Measurements from ENCODE around the gene RAD9A.
A peak's percentile ranks its signal among the peaks of the same experiment; 100 is the strongest.

Gene RAD9A

DNA sequence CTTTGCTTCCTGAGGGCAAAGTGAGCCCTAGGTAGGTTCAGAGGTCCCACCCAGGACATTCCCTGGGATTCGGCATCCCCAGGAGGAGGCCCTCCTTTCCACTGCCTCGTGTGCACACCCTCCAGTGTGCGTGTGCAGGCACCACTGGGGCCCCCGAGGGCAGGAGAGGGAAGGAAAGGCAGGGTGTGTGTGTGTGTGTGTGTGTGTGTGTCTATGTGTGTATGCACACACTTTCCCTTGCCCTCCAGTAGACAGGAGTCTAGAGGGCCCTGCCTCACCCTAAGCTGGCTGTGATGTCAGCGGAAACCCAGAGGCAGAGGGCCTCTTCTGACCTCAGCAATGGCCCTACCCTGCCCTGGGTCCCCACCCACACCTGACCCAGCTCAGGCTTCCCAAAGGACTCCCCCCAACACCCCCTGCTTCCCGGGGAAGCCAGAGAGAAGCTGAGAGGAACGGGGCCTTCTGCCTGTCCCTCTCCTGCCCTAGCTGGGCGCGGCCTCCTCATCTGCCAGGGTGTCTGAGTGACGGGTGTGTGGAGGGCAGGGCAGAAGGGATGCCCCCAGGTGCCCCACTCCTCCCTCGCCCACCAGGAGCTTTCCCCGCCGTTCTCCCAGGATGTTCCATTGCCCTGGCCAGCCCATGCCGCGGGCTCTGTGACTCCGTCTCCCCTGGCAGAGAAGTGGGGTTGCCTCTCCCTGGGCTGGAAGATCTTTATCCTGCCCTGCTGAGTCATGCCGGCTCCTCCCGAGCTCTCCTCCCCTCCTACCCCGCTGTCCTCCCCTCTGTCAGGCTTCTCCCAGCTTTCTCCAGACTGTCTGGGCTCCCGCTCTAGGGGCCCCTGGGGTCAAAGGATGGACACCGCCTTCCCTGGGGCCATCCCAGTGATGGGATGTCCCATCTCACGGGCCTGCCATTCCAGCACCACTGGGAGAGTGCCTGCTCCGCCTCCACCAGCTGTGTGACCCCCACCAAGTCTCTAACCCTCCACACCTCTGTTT lies 12.4 kb upstream of the RAD9A start:
- peak; percentile 65 for ATAC-seq

DNA sequence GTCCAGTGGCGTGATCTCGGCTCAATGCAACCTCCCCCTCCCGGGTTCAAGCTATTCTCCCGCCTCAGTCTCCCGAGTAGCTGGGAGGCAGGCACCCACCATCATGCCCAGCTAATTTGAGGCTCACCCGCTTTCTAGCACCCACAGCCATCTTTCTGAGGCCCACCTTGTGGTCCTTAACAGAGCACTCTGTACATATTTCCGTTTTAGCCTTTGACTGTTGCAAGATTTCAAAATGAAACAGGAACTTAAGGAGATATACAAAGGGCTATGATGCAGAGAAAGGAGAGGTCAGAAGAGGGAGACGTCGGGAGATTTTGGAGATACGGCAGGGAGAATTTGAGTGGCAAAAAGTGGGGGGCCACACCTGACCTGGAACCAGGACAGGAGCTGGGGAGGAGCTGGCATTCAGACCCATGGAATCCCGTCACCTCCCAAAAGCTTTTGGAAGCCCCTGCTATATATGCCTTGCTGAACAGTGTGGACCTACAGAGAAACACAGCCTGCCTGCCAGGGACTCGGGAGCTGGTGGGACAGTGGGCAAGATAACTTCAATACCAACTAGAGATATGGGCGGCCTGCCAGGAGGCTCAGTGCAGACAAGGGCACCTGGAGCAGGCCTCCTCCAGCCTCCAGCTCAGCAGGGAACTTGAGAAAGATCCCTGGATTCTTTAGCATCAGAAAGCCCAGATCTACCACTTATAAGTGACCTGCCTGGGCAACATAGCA lies 10.4 kb upstream of the RAD9A start:
- TF ChIP-seq, protein P1, sequence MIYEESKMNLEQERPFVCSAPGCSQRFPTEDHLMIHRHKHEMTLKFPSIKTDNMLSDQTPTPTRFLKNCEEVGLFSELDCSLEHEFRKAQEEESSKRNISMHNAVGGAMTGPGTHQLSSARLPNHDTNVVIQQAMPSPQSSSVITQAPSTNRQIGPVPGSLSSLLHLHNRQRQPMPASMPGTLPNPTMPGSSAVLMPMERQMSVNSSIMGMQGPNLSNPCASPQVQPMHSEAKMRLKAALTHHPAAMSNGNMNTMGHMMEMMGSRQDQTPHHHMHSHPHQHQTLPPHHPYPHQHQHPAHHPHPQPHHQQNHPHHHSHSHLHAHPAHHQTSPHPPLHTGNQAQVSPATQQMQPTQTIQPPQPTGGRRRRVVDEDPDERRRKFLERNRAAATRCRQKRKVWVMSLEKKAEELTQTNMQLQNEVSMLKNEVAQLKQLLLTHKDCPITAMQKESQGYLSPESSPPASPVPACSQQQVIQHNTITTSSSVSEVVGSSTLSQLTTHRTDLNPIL (CRISPR knock-in tag; IDR thresholded peaks at IDR 0.05; ENCODE audit: low read depth): no peak
- TF ChIP-seq, protein P2, sequence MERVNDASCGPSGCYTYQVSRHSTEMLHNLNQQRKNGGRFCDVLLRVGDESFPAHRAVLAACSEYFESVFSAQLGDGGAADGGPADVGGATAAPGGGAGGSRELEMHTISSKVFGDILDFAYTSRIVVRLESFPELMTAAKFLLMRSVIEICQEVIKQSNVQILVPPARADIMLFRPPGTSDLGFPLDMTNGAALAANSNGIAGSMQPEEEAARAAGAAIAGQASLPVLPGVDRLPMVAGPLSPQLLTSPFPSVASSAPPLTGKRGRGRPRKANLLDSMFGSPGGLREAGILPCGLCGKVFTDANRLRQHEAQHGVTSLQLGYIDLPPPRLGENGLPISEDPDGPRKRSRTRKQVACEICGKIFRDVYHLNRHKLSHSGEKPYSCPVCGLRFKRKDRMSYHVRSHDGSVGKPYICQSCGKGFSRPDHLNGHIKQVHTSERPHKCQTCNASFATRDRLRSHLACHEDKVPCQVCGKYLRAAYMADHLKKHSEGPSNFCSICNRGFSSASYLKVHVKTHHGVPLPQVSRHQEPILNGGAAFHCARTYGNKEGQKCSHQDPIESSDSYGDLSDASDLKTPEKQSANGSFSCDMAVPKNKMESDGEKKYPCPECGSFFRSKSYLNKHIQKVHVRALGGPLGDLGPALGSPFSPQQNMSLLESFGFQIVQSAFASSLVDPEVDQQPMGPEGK (CRISPR knock-in tag; IDR thresholded peaks at IDR 0.05; ENCODE audit: borderline replicate concordance): no peak
- TF ChIP-seq ZFP3 (CRISPR knock-in tag; IDR thresholded peaks at IDR 0.05): no peak
- no peak for TF ChIP-seq ZNF70 (CRISPR knock-in tag; IDR thresholded peaks at IDR 0.05)
- TF ChIP-seq ESRRG (CRISPR knock-in tag; IDR thresholded peaks at IDR 0.05): no peak
- TF ChIP-seq CSDC2 (CRISPR knock-in tag; IDR thresholded peaks at IDR 0.05): no peak
- no peak for TF ChIP-seq ISL1 (CRISPR knock-in tag; IDR thresholded peaks at IDR 0.05)
- TF ChIP-seq, protein P3, sequence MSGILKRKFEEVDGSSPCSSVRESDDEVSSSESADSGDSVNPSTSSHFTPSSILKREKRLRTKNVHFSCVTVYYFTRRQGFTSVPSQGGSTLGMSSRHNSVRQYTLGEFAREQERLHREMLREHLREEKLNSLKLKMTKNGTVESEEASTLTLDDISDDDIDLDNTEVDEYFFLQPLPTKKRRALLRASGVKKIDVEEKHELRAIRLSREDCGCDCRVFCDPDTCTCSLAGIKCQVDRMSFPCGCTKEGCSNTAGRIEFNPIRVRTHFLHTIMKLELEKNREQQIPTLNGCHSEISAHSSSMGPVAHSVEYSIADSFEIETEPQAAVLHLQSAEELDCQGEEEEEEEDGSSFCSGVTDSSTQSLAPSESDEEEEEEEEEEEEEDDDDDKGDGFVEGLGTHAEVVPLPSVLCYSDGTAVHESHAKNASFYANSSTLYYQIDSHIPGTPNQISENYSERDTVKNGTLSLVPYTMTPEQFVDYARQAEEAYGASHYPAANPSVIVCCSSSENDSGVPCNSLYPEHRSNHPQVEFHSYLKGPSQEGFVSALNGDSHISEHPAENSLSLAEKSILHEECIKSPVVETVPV (CRISPR knock-in tag; IDR thresholded peaks at IDR 0.05): no peak
- TF ChIP-seq ARNTL (CRISPR knock-in tag; IDR thresholded peaks at IDR 0.05; ENCODE audit: borderline replicate concordance, low read depth): no peak
- no peak for TF ChIP-seq ZC3H10 (CRISPR knock-in tag; IDR thresholded peaks at IDR 0.05)
- TF ChIP-seq GLIS3 (CRISPR knock-in tag; IDR thresholded peaks at IDR 0.05): no peak
- TF ChIP-seq ZNF8 (CRISPR knock-in tag; IDR thresholded peaks at IDR 0.05): no peak
- TF ChIP-seq TOX (CRISPR knock-in tag; IDR thresholded peaks at IDR 0.05; ENCODE audit: borderline replicate concordance): no peak
- TF ChIP-seq TCF4 (CRISPR knock-in tag; IDR thresholded peaks at IDR 0.05; ENCODE audit: borderline replicate concordance): no peak
- TF ChIP-seq BACH2 (CRISPR knock-in tag; IDR thresholded peaks at IDR 0.05; ENCODE audit: borderline replicate concordance): no peak
- no peak for ATAC-seq

More for the DNA sequence above, 12.4 kb upstream of the RAD9A start:
- TF ChIP-seq ESRRG (CRISPR knock-in tag; IDR thresholded peaks at IDR 0.05): no peak
- no peak for TF ChIP-seq ISL1 (CRISPR knock-in tag; IDR thresholded peaks at IDR 0.05)
- no peak for TF ChIP-seq ZNF565 (CRISPR knock-in tag; conservative IDR thresholded peaks at IDR 0.05; ENCODE audit: low read depth)
- TF ChIP-seq, protein P2 (CRISPR knock-in tag; IDR thresholded peaks at IDR 0.05; ENCODE audit: borderline replicate concordance): no peak
- TF ChIP-seq ZNF8 (CRISPR knock-in tag; IDR thresholded peaks at IDR 0.05): no peak
- no peak for TF ChIP-seq PPARA (CRISPR knock-in tag; IDR thresholded peaks at IDR 0.05; ENCODE audit: borderline replicate concordance)
- TF ChIP-seq SNAI2 (CRISPR knock-in tag; IDR thresholded peaks at IDR 0.05): no peak

DNA sequence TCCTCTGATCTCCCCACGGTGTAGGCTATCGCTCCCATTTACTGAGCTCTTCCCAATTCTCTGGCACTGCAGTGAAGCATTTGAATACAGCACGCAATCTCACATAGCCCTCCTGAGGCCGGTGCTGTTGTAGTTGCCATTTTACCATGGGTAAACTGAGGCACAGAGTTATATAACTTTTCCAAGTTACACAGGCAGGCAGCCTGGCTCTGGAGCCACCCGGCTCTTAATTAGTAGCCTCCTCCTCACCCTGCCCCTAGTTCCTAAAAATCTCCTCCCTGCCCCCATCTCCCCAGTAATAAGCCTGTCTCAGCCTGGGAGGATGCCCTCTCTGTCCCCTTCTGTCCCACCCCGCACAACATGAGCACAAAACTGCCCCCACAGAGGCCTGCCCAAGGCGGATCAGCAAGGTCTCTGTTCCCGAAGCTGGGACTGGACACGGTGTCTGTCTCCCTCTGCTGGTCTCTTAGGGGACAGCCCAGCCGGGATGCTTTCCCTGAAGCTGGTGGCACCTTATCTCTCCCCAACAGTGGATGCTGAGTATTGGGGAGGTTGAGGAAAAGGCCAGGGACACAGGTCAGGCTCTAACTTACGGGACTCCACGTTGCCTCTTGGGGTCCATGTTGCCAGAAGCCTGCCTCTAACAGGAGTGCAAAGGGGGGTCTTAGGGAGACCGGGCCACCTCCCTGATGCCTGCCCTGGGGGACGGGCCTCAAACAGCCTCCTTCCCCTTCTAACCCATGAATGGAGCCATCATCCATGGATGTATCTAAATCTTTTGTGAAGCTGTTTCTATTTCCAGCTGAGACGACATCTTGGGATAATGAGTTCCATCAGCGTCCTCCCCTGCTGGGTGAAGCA lies 9.3 kb upstream of the RAD9A start:
- peak; percentile 79 for ATAC-seq
- no peak for TF ChIP-seq OSR1 (CRISPR knock-in tag; IDR thresholded peaks at IDR 0.05)
- TF ChIP-seq ISL1 (CRISPR knock-in tag; IDR thresholded peaks at IDR 0.05): no peak
- no peak for TF ChIP-seq BACH2 (CRISPR knock-in tag; IDR thresholded peaks at IDR 0.05; ENCODE audit: borderline replicate concordance)
- no peak for TF ChIP-seq TCF4 (CRISPR knock-in tag; IDR thresholded peaks at IDR 0.05; ENCODE audit: borderline replicate concordance)
- no peak for TF ChIP-seq SNAI2 (CRISPR knock-in tag; IDR thresholded peaks at IDR 0.05)
- TF ChIP-seq, protein P3 (CRISPR knock-in tag; IDR thresholded peaks at IDR 0.05): no peak
- TF ChIP-seq, protein P2 (CRISPR knock-in tag; IDR thresholded peaks at IDR 0.05; ENCODE audit: borderline replicate concordance): no peak
- TF ChIP-seq, protein P4, sequence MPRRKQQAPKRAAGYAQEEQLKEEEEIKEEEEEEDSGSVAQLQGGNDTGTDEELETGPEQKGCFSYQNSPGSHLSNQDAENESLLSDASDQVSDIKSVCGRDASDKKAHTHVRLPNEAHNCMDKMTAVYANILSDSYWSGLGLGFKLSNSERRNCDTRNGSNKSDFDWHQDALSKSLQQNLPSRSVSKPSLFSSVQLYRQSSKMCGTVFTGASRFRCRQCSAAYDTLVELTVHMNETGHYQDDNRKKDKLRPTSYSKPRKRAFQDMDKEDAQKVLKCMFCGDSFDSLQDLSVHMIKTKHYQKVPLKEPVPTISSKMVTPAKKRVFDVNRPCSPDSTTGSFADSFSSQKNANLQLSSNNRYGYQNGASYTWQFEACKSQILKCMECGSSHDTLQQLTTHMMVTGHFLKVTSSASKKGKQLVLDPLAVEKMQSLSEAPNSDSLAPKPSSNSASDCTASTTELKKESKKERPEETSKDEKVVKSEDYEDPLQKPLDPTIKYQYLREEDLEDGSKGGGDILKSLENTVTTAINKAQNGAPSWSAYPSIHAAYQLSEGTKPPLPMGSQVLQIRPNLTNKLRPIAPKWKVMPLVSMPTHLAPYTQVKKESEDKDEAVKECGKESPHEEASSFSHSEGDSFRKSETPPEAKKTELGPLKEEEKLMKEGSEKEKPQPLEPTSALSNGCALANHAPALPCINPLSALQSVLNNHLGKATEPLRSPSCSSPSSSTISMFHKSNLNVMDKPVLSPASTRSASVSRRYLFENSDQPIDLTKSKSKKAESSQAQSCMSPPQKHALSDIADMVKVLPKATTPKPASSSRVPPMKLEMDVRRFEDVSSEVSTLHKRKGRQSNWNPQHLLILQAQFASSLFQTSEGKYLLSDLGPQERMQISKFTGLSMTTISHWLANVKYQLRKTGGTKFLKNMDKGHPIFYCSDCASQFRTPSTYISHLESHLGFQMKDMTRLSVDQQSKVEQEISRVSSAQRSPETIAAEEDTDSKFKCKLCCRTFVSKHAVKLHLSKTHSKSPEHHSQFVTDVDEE (CRISPR knock-in tag; IDR thresholded peaks at IDR 0.05): no peak
- no peak for TF ChIP-seq GLIS3 (CRISPR knock-in tag; IDR thresholded peaks at IDR 0.05)
